Ramos (cell line): ENCODE results near the gene RYR2.

Source experiments
- in situ Hi-C: fragments of 300-500 bp; cut with MboI; formaldehyde crosslinking; loops from one replicate; pipeline ENCODE4 v1.14.3; 2022; ENCODE audit warnings: low sequenced_read_pairs; ENCODE audit not compliant: unreplicated experiment

RYR2 gene

DNA sequence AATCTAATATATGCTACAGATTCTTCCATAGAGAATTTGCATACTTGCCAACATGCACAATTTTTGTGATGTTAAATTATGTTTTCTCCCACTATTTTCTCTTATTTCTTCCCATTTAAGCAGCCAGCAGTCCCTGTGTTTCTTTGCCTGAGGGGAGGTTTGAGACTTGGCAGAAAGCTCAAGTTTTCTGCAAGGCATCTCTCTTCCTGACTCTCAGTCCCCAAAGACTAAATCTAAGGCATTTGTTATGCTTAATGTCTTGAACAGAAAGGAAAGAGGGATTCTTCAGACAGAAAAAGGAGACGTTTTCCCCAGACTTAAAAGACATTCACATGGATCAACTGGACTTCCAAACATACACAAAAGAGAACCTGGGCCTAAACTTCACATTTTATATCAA lies 354.4 kb downstream of the RYR2 start:
- in situ Hi-C loops, result no loop called here

DNA sequence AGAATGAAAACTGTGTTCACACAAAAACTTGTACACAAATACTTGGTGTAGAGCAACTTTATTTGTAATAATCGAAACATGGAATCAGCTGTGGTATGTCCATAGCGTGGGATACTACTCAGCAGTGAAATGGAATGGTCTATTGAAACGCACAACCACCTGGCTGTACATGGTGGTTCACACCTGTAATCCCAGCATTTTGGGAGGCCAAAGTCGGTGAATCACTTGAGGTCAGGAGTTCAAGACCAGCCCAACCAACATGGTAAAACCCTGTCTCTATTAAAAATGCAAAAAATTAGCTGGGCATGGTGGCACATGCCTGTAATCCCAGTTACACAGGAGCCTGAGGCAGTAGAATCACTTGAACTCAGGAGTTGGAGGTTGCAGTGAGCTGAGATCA lies 356.8 kb downstream of the RYR2 start:
- in situ Hi-C loops, result no loop called here

DNA sequence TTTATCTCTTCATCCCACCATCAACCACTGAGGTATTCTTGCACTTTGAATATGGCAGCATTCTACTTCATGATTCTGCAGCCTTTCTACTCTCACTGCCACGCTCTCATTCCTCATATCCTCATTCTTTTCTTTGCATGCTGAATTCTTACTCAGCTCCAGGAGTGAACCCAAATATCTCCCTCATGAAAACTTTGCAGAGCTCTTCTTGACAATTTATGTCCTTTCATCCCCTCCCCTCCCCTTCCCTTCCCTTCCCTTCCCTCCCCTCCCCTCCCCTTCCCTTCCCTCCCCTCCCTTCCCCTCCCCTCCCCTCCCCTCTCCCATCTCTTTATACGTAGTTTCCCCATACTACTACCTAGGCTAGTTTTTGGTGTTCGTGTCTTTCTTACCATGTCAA lies 363.9 kb downstream of the RYR2 start:
- in situ Hi-C loops, result no loop called here

- in situ Hi-C loops, result no loop called here
Observed at GRCh38 chr1:237411621-237412020, 369.6 kb downstream of the RYR2 start.

DNA sequence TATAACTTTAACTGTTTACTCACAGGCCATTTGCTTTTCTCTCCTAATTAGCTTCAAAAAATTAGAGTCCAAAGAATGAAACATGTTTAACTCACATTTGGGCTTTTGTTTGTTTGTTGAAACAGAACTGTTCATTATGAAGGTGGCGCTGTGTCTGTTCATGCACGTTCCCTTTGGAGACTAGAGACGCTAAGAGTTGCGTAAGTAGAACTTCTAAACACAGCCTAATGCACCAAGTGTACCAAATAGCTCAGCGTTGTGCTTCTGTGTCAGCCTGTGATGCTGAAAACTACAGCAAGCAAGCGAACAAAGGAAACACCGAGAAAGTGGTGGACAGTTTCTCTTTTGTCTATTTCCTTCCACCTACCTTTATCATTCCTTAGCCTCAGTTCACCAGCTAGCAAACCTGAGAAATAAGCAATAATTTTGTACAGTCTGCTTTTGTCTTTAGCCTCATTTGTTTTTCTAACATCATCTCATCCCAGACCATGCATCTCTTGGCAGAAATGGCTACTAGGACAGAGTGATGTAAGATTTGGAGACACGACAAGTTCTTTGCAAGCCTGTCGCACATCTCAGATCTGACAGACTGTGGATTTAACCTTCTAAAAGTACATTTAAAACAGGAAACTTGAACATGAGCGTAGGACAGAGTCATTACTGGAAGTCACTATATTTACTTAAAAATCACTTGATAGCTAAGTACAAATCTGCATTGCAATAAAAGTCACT lies 375.1 kb downstream of the RYR2 start:
- in situ Hi-C loops, result no loop called here

- in situ Hi-C loops, result no loop called here
Observed at GRCh38 chr1:237428809-237429208, 386.8 kb downstream of the RYR2 start.

- in situ Hi-C loops, result no loop called here
Observed at GRCh38 chr1:237429252-237429651, 387.3 kb downstream of the RYR2 start.

- in situ Hi-C loops, result no loop called here
Observed at GRCh38 chr1:237431448-237431847, 389.5 kb downstream of the RYR2 start.

DNA sequence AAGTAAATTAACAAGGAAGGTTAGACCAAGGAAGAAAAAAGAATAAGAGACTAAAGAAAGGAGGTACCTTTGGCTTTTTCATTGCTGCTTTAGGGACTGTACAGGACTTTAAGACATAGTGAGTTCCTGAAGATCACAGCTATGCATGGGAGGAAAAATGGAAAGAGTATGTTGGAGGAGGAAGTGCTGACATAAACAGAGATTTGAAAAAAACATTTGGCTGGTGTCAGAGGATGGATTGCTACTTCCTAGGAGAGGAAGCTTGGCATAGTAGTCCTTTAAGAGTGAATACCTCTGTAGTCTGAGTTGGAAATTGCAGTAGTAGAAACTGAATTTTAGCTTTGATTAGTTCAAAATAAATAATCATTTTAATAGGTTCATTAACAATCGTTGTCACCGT lies 398.4 kb downstream of the RYR2 start:
- in situ Hi-C loops, result no loop called here

- in situ Hi-C loops, result no loop called here
Observed at GRCh38 chr1:237444120-237444790, 402.3 kb downstream of the RYR2 start.

- in situ Hi-C loops, result no loop called here
Observed at GRCh38 chr1:237448042-237448441, 406.1 kb downstream of the RYR2 start.

- in situ Hi-C loops, result no loop called here
Observed at GRCh38 chr1:237457573-237457972, 415.6 kb downstream of the RYR2 start.

GRCh38 chr1:237467320-237467719 lies 425.3 kb downstream of the RYR2 start:
- in situ Hi-C loops, result no loop called here

DNA sequence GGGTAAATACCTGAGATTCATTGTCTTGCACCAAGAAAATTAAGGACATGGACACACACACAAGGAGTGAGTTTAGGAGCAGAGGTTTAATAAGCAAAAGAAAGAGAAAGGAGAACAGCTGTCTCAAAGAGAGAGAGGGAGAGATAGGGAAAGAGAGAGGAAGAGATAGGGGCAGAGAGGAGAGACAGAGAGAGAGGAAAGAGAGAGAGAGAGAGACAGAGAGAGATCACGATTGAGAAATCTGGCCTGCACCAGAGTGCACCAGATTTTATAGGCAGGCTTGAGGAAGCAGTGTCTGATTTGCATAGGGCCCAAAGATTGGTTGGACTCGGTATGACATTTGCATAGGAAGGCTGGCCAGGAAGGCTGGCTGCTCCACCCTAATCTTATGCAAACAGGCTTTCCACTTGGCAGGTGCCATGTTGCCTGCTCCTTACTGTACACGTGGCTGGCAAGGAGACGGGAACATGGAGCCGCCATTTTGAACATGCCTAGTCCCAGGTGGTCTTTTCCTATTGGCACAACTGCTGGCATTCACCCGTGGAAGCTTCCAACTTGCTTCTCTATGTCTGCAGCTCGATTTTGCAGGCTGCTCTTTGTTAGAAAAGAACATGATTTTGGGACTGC lies 428.8 kb downstream of the RYR2 start:
- in situ Hi-C loops, result no loop called here

DNA sequence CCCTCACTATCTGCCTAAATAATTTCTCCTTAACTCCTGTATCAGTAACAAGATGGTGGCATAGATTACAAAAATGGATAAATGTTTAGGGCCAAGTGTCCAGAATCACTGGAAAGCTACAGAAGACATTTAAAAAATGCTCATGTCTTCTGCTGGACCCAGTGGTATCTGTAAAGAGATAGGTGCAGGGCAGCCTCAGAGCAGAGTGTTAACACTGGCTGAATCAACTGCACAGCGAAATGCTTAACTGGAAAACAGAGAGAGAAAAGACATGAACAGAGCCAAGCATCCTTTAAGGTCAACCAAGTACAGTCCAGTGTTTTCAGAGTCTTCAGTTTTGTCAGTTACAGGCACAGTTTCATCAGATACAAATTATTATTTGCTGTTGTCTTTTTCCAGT lies 429.4 kb downstream of the RYR2 start:
- in situ Hi-C loops, result no loop called here

- in situ Hi-C loops, result no loop called here
Observed at GRCh38 chr1:237471956-237472355, 430.0 kb downstream of the RYR2 start.

- in situ Hi-C loops, result no loop called here
Observed at GRCh38 chr1:237473854-237474253, 431.9 kb downstream of the RYR2 start.

DNA sequence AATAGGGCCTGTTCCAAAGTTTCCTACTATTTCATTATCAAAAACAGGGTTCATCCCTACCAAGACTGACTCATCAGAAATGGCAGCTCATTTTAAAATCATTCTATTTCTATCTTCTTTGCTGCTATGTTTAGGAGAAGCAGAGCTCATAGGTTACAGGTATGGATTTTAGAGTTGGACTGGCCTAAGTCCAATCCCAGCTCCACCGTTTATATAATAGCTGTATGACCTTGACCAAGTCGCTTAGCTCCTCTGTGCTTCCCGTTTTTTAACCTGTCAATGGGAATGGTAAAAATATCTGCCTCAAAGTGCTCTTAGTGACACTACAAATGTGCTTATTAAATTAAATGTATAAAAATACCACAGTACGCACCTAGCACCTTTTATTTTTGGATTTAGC lies 436.1 kb downstream of the RYR2 start:
- in situ Hi-C loops, result no loop called here

- in situ Hi-C loops, result no loop called here
Observed at GRCh38 chr1:237478842-237479241, 436.9 kb downstream of the RYR2 start.

DNA sequence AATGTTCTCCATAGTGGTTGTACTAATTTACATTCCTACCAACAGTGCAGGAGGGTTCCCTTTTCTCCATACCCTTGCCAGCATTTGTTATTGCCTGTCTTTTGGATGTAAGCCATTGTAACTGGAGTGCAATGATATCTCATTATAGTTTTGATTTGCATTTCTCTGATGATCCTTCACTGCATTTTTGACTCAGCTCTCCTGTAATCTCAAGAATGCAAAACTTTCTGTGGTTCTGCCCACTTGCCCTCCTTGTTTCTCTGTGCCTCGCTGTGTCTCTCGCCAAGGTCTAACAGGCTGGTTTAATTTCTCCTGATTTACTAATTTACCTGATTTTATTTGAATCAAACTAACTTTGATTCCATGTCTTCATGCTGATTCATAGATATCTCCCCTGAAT lies 440.8 kb downstream of the RYR2 start:
- in situ Hi-C loops, result no loop called here

GRCh38 chr1:237492359-237492758 lies 450.4 kb downstream of the RYR2 start:
- in situ Hi-C loops, result no loop called here

GRCh38 chr1:237500566-237500965 lies 458.6 kb downstream of the RYR2 start:
- in situ Hi-C loops, result no loop called here
